A673 (cell line): ENCODE data around the gene TPX2.

Experiments
- CTCF ChIP-seq: fragments of 300-800, 200-600 bp; sonication (generic); conservative IDR thresholded peaks from 2 replicates; pipeline ENCODE4 v1.5.1; 2017; ENCODE audit warnings: low read depth, mild to moderate bottlenecking, antibody characterized with exemption, low read length, moderate library complexity, mixed read lengths
- EZH2 ChIP-seq: fragments of 200-600 bp; sonication (generic); IDR thresholded peaks from 2 replicates; pipeline ENCODE4 v1.6.1; 2017; ENCODE audit warnings: borderline replicate concordance, low read depth, mild to moderate bottlenecking, mixed read lengths, antibody characterized with exemption, low read length; ENCODE audit not compliant: poor library complexity, severe bottlenecking

- TF ChIP-seq EZH2 (no peak), CTCF (no peak)
Observed at GRCh38 chr20:31790401-31790800, 51.3 kb downstream of the TPX2 start.
